HepG2 (cell line): ENCODE results near the gene DDOST.

Experiments
- CTCF ChIP-seq: sonication (generic); formaldehyde crosslinking; IDR thresholded peaks from 2 replicates; pipeline ENCODE4 v1.5.0; 2020; ENCODE audit warnings: mild to moderate bottlenecking, missing genetic modification reagents, moderate library complexity
- HDAC2 ChIP-seq: sonication (generic); formaldehyde crosslinking; IDR thresholded peaks from 2 replicates; pipeline ENCODE4 v1.4.0; 2020; ENCODE audit warnings: missing genetic modification reagents
- HNRNPK ChIP-seq: fragments of 200-400 bp; formaldehyde crosslinking; IDR thresholded peaks from 2 replicates; pipeline ENCODE4 v1.6.1; 2018; ENCODE audit warnings: low read length, low read depth, moderate library complexity, mild to moderate bottlenecking; ENCODE audit not compliant: poor library complexity, severe bottlenecking
- NFE2L1 ChIP-seq: sonication (generic); formaldehyde crosslinking; IDR thresholded peaks from 2 replicates; pipeline ENCODE4 v1.4.0; 2020; ENCODE audit warnings: missing genetic modification reagents, mild to moderate bottlenecking, borderline replicate concordance
- SP5 ChIP-seq: IDR thresholded peaks from 2 replicates; pipeline ENCODE4 v1.6.1; 2016; ENCODE audit warnings: low read depth, borderline replicate concordance
- TAF1 ChIP-seq: sonication (generic); formaldehyde crosslinking; IDR thresholded peaks from 2 replicates; pipeline ENCODE4 v1.4.0; 2020; ENCODE audit warnings: missing genetic modification reagents
- ZFP36L1 ChIP-seq: sonication (generic); formaldehyde crosslinking; IDR thresholded peaks from 2 replicates; pipeline ENCODE4 v1.8.0; 2022; ENCODE audit warnings: mild to moderate bottlenecking, missing genetic modification reagents, moderate library complexity
- ZNF180 ChIP-seq: sonication (generic); formaldehyde crosslinking; IDR thresholded peaks from 2 replicates; pipeline ENCODE4 v1.4.0; 2020; ENCODE audit warnings: low read depth, missing genetic modification reagents, borderline replicate concordance
- ZNF883 ChIP-seq: sonication (generic); formaldehyde crosslinking; IDR thresholded peaks from 2 replicates; pipeline ENCODE4 v1.5.1; 2020; ENCODE audit warnings: mild to moderate bottlenecking, missing genetic modification reagents; ENCODE audit errors: not compliant biosample characterization
- TF ChIP-seq, protein P1 (sequence below): sonication (generic); formaldehyde crosslinking; IDR thresholded peaks from 2 replicates; pipeline ENCODE4 v1.4.0; 2020; ENCODE audit warnings: missing genetic modification reagents

GRCh38 chr1:20611652-20612051, 49.5 kb downstream of the DDOST start:
- TF ChIP-seq SP5 (CRISPR knock-in tag), result no peak
- TF ChIP-seq HNRNPK, result no peak
- no peak for TF ChIP-seq TAF1 (CRISPR knock-in tag)
- TF ChIP-seq ZNF180 (CRISPR knock-in tag), result no peak
- no peak for TF ChIP-seq CTCF (CRISPR knock-in tag)
- TF ChIP-seq HDAC2 (CRISPR knock-in tag), result no peak
- TF ChIP-seq NFE2L1 (CRISPR knock-in tag), result no peak
- TF ChIP-seq ZFP36L1, result no peak
- TF ChIP-seq ZNF883, result no peak
- TF ChIP-seq, protein P1, sequence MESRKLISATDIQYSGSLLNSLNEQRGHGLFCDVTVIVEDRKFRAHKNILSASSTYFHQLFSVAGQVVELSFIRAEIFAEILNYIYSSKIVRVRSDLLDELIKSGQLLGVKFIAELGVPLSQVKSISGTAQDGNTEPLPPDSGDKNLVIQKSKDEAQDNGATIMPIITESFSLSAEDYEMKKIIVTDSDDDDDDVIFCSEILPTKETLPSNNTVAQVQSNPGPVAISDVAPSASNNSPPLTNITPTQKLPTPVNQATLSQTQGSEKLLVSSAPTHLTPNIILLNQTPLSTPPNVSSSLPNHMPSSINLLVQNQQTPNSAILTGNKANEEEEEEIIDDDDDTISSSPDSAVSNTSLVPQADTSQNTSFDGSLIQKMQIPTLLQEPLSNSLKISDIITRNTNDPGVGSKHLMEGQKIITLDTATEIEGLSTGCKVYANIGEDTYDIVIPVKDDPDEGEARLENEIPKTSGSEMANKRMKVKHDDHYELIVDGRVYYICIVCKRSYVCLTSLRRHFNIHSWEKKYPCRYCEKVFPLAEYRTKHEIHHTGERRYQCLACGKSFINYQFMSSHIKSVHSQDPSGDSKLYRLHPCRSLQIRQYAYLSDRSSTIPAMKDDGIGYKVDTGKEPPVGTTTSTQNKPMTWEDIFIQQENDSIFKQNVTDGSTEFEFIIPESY, result no peak
